ENCODE data around the gene PRKACG.
"Not testable (repeated sequence)": the region's sequence is repeated elsewhere in the genome, so short reads cannot be mapped to it uniquely, and the experiment has no call there.

Gene PRKACG

GRCh38 chr9:69023650-69024049, 9.7 kb upstream of the PRKACG start:
- DNase-seq (ENCODE audit: low read depth) = no peak

GRCh38 chr9:69020301-69021145, 6.6 kb upstream of the PRKACG start:
- DNase-seq (ENCODE audit: low read depth) = no peak

DNA sequence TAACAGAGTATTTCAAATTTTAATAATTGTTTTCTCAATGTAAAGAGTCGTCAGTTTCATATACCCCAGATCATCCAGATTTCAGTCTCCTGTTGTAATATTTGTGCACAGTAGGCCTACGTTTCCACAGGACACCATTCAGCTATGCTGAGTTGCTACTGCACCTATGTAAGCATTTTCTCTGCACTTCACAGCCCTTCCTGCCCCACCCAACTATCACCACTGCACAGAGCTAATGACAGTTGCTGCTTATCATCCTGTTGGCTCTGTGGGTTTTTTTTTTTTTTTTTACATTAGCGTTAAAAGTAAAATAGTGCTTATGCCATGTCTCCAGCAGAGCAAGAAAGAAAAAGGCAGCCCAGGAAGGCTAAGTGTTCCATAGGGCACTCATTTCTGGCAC, 5.9 kb upstream of the PRKACG start:
- DNase-seq (ENCODE audit: low read depth) = peak; percentile 17

- DNase-seq (ENCODE audit: low read depth) = no peak
These were observed 4.8 kb upstream of the PRKACG start for GRCh38 chr9:69018737-69019136.

DNA sequence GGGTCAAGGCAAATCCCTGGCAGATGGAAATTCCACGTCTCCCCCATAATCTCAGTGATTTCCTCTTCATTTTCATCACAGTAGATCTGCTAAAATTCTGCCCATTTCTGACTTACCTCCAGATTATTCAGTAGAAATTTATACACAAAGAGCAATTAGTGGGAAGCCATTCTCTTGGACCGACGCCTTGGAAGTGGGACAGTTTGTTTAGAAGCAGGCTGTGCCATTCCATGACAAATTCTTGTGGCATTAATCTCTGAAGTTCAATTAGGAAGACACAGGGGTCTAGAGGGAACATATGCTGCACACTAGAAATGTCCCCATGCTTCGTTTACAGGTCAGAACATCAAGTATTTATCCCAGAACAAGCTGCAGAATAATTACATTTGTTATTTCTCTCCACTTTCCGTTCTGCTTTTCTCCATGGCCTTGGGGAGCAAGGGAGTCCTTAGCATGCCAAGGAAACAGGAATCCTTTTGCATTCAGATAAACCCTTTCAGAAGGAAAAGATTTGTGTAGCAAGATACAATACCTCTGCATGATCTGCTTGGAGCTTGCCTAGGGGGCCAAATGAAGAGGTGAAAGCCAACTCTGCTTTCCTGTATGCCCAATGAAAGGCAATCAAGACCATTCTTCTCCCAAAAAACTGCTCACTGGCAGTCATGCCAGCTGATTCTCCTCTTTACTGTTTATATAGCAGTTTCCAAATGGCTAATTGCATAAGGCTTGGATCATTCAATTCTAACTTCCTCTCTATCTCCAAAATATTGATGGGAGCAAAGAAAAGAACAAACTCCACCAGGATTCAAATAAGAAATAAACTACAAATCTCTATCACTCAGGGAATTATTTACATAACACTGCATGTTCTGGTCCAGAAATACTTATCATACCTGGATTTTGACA, 2.5 kb upstream of the PRKACG start:
- DNase-seq (ENCODE audit: low read depth) = no peak

GRCh38 chr9:69013382-69013727, 558 bp downstream of the PRKACG start:
- no peak for DNase-seq (ENCODE audit: low read depth)

DNA sequence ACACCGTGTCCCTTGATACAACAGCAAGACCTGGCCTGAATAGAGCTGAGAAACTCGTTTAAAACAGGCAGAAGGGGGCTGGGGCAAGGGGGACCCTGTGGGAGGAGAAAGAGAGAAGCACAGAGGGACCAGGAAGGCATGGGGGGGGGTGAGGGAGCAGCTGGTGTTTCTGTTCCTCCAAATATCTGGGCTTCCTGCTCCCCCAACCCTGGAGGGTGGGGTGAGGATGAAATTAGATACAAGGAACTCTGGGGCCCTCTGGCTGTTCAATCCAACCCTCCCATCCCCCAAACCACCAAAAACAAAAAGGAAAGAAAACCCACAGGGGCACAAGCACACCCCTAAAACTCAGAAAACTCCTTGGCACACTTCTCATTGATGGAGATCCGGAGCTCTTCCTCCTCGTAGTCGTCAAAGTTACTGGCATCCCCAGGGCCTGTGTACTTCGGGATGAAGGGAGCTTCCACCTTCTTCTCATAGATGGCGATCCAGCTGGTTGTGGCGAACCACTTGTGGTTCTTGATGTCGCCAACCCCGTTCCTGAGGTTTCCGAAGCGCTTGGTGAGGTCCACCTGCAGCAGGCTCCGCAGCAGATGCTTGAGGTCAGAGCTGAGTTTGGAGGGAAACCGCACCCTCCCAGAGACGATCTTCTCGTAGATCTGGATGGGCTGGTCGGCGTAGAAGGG, 1.1 kb downstream of the PRKACG start:
- DNase-seq (ENCODE audit: low read depth) = no peak

DNA sequence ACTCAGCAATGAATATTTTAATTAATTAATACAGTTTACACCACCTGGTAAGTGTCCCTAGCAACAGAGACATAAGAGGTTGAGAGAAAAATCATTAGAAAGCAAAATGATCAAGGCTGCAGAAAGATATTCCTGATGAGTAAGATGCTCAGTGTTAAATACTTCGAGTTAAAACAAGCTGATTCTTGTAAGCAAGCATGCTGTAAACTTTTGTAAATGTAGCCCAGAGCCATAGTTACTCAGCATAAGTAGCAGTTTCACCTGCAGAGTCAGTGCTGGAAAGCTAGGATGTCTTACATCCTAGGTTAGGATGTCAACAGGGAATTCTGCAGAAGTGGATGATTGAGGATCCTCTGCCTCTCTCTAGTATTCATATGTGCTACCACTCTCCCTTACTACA, 4.2 kb downstream of the PRKACG start:
- no peak for DNase-seq (ENCODE audit: low read depth)

- DNase-seq (ENCODE audit: low read depth) = no peak
These were observed 9.1 kb downstream of the PRKACG start for GRCh38 chr9:69004836-69005235.

DNA sequence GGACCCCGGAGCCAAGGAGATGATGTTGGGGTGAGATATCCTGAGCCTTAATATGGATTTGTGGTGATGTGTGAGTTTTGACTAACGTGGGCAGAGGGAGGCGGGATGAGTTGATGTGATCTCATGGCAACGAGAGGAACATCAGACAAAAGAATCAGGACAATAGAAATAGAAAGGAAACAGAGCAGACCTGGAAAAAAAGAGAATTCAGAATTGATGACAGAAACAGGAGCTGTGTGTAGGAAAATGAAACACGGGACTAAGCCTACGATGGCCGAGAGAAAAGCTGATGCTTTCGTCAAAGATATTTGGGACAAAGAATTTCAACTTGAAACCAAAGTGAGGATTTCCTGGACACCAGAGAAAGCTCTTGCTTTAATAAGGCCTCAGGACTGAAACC, 10.9 kb downstream of the PRKACG start:
- no peak for DNase-seq (ENCODE audit: low read depth)

DNA sequence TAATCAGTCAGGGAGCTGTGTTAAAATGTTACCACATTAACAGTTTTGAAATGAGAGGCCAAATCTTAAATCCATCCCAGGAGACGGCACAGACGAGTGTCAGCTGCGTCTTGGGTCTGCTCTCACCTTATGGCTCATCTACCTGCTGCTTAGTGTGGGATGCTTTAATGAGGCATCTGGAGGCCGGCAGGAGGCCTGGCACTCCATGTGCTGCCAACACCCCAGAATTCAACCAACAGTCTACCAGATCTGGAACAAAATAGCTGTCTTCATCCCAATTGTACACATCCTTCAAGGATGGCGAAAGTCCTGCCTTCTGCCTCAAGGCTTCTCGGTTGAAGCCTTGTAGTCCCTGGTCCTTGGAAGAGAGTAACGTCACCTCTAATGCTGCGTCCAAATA, 12.0 kb downstream of the PRKACG start:
- no peak for DNase-seq (ENCODE audit: low read depth)

DNA sequence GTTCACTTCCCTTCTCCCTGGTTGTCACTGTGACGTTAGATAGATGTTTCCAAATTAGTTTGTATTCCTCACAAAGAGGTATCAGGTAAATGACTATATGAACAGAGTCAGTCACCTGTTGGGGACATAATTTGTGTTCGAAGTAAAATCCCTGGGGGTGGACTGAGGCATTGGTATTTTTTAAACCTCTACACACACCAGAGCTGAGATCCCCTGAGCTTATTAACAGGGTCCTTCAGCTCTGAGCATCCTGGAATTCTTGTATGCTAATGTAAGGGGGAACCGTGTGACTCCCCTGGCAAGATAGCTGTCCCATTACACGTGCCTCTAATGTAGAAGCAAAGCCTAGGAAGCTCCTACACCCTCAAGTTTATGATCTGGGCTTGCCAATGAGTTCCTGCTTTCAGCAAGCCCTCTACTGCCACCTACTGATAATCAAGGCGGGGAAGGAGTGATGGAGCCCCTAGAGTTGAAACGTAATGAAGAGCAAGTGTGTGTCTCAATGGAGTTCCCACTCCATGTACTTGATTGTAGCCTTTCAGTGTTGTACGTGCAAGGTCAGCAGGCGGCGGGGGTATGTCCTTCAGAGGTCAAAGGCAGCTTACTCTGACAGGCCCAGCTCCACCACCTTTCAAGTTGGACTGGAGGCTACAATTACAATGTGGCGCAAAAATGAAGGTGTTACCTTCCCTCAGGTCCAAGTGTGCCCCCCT, 14.4 kb downstream of the PRKACG start:
- peak; percentile 18 for DNase-seq (ENCODE audit: low read depth)

DNA sequence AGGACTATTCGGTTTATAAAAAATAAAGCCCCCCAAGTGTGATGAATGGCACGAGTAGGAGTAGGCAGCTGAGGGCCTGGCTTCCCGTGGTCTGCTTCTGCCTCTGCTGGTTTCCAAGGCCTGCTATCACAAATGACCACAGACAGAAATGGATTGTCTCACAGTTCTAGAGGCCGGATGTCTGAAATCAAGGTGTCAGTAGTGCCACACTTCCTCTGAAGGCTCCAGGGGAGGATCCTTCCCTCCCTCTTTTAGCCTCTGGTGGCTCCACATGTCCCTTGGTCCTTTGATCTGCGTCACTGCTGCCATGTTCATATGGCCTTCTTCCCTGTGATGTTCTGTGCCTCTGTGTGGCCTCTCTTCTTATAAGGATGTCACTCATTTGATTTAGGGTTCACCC, 15.1 kb downstream of the PRKACG start:
- DNase-seq (ENCODE audit: low read depth) = no peak

- DNase-seq (ENCODE audit: low read depth) = no peak
These were observed 15.5 kb downstream of the PRKACG start for GRCh38 chr9:68998385-68998784.

- DNase-seq (ENCODE audit: low read depth) = no peak
These were observed 16.2 kb downstream of the PRKACG start for GRCh38 chr9:68997666-68998065.

GRCh38 chr9:68996462-68996861, 17.5 kb downstream of the PRKACG start:
- no peak for DNase-seq (ENCODE audit: low read depth)

DNA sequence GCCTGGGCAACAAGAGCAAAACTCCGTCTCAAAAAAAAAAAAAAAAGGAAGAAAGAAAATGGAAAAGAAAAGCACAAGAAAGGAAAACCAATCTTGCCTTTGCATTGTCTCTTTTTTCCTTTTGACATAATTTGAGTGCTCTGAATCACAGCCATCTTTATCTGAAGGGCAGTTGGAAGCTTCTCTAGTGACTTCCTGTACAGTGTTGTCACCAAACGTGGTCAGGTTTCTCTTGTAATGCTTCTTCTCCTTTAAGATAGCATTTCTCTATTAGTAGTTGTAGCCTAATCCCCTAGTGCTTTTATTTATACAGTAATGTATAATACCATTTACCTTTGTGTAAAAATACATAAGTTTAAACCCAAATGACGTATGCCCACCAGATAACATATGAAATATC, 18.1 kb downstream of the PRKACG start:
- DNase-seq (ENCODE audit: low read depth) = no peak

- DNase-seq (ENCODE audit: low read depth) = no peak
These were observed 22.5 kb downstream of the PRKACG start for GRCh38 chr9:68991457-68991856.

- DNase-seq (ENCODE audit: low read depth) = not testable (repeated sequence)
These were observed 27.0 kb downstream of the PRKACG start for GRCh38 chr9:68986949-68987348.

DNA sequence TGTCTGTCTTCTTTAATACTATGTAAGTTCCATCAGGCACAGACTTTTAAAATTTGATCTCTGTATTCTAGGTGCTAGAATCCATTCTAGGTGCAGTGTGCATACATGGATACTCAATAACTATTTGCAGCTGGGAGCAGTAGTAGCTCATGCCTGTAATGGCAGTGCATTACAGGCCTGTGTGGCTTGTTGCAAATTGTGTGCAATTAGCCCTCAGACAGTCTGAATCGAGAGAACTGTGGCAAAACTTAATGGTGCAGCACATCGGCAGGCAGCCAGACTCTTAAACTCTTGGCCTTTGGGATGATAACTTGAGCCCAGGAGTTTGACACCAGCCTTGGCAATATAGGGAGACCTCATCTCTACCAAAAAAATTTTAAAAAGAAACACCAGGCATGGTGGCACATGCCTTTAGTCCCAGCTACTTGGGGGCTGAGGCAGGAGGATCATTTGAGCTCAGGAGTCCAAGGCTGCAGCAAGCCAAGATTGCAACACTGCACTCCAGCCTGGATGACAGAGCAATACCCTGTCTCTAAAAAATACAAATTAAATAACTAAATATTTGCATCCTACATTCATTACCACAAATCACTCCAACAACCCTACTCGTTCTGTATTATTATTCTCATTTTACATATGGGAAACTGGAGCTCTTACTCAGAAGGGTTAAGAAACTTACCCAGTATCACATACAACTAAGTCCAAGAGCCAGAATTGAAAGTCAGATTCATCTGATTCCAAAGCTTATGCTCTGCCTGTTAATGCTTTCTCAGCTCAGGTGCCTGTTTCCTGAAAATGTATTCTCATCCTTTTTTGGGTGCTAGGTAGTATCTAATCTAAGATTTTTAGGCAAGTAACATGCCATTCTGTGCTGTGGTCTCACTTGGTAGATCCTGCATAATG, 30.1 kb downstream of the PRKACG start:
- DNase-seq (ENCODE audit: low read depth) = no peak

DNA sequence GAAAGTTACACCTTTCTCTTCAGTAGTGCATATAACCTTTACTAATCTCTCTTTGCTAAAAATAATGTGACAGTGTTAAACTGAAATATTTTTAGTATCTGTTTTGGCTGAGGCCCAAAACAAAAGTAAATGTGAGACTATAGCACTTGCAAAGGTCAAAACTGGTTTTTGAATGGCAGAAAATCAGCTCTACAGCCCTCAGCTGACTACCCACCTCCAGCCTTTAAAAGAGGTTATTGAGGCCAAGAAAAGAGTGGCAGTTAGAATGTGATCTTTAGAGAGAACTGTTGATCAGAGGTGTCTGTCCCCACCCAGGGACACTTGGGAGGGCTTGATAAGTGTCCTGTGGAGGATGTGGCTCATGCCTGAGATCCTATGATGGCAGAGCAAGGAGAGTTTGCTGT, 30.9 kb downstream of the PRKACG start:
- no peak for DNase-seq (ENCODE audit: low read depth)

Data from activated T-helper 1 cell treated with Interleukin-2 at 50 U/mL for 16 hours (primary cell).